KMS-11 (cell line): ENCODE data around the gene STXBP1.

Source experiments
- H2AFZ ChIP-seq: fragments of 200-600 bp; sonication (generic); 2 replicates; pipeline ENCODE4 v1.6.1; 2016; ENCODE audit warnings: antibody characterized with exemption, mixed run types, low read depth
- H3K27ac ChIP-seq: fragments of 200-600 bp; sonication (generic); 2 replicates; pipeline ENCODE4 v1.6.1; 2016; ENCODE audit warnings: mild to moderate bottlenecking, mixed run types
- H3K27me3 ChIP-seq: fragments of 200-600 bp; sonication (generic); 2 replicates; pipeline ENCODE4 v1.6.1; 2017; ENCODE audit warnings: mild to moderate bottlenecking, low read depth, mixed run types, moderate library complexity; ENCODE audit not compliant: insufficient read depth
- H3K36me3 ChIP-seq: fragments of 200-600 bp; sonication (generic); 2 replicates; pipeline ENCODE4 v1.6.1; 2017; ENCODE audit warnings: mild to moderate bottlenecking, mixed run types; ENCODE audit not compliant: insufficient read depth
- H3K4me1 ChIP-seq: fragments of 200-600 bp; sonication (generic); 2 replicates; pipeline ENCODE4 v1.6.1; 2016; ENCODE audit warnings: mild to moderate bottlenecking, low read depth, mixed run types; ENCODE audit not compliant: poor library complexity, severe bottlenecking
- H3K4me2 ChIP-seq: fragments of 200-600 bp; sonication (generic); 2 replicates; pipeline ENCODE4 v1.7.0; 2016; ENCODE audit warnings: mild to moderate bottlenecking, mixed run types
- H3K4me3 ChIP-seq: fragments of 200-600 bp; sonication (generic); IDR thresholded peaks from 2 replicates; pipeline ENCODE4 v1.6.1; 2017; ENCODE audit warnings: low read depth, low read length, mixed read lengths; ENCODE audit not compliant: insufficient read depth
- H3K79me2 ChIP-seq: fragments of 200-600 bp; sonication (generic); 2 replicates; pipeline ENCODE4 v1.6.1; 2016; ENCODE audit warnings: low read depth, mixed run types; ENCODE audit not compliant: insufficient read depth
- H3K9ac ChIP-seq: fragments of 200-600 bp; sonication (generic); 2 replicates; pipeline ENCODE4 v1.6.1; 2016; ENCODE audit warnings: mild to moderate bottlenecking, mixed run types
- H4K20me1 ChIP-seq: fragments of 200-600 bp; sonication (generic); 2 replicates; pipeline ENCODE4 v1.6.1; 2016; ENCODE audit warnings: mild to moderate bottlenecking, mixed run types; ENCODE audit not compliant: insufficient read depth
- CTCF ChIP-seq: fragments of 200-600 bp; sonication (generic); conservative IDR thresholded peaks from 2 replicates; pipeline ENCODE4 v1.6.1; 2017; ENCODE audit warnings: low read depth, mild to moderate bottlenecking, antibody characterized with exemption, low read length, moderate library complexity, mixed read lengths

The STXBP1 gene

GRCh38 chr9:127637322-127637847, 25.3 kb downstream of the STXBP1 start:
- Histone ChIP-seq H3K36me3 (no peaks in the 10 kb centered on the region), H3K4me2 (no peak overlapping the region), H3K4me1 (no peaks in the 10 kb centered on the region), H2AFZ (no peak overlapping the region), H4K20me1 (no peaks in the 10 kb centered on the region; the same call in 1 of the 2 replicates), H3K79me2 (no peaks in the 10 kb centered on the region), H3K9ac (no peak overlapping the region), H3K27me3 (no peaks in the 10 kb centered on the region), H3K27ac (no peak overlapping the region), H3K4me3 (no peak overlapping the region)
- TF ChIP-seq CTCF: no peak

- no peak overlapping the region for H3K4me3 ChIP-seq
- no peak overlapping the region for H3K27ac ChIP-seq
- no peak overlapping the region for H2AFZ ChIP-seq
- H3K9ac ChIP-seq: no peak overlapping the region
- H3K79me2 ChIP-seq: no peaks in the 10 kb centered on the region
- no peaks in the 10 kb centered on the region for H3K4me1 ChIP-seq
- no peak for TF ChIP-seq CTCF
- H3K27me3 ChIP-seq: no peaks in the 10 kb centered on the region
- H4K20me1 ChIP-seq: no peaks in the 10 kb centered on the region; the same call in 1 of the 2 replicates
- H3K36me3 ChIP-seq: no peaks in the 10 kb centered on the region
- no peak overlapping the region for H3K4me2 ChIP-seq
Measured at GRCh38 chr9:127640908-127641545, 28.9 kb downstream of the STXBP1 start.

- H3K4me2 ChIP-seq: no peak overlapping the region
Measured at GRCh38 chr9:127642082-127642740, 30.1 kb downstream of the STXBP1 start.

GRCh38 chr9:127644146-127644827, 32.2 kb downstream of the STXBP1 start:
- H3K4me1 ChIP-seq: no peaks in the 10 kb centered on the region
- H3K36me3 ChIP-seq: no peaks in the 10 kb centered on the region
- H3K79me2 ChIP-seq: no peaks in the 10 kb centered on the region
- H3K4me2 ChIP-seq: no peak overlapping the region
- TF ChIP-seq CTCF: no peak
- no peaks in the 10 kb centered on the region for H3K27me3 ChIP-seq
- no peak overlapping the region for H3K4me3 ChIP-seq
- no peak overlapping the region for H2AFZ ChIP-seq
- no peak overlapping the region for H3K9ac ChIP-seq
- no peak overlapping the region for H3K27ac ChIP-seq
- no peaks in the 10 kb centered on the region; the same call in 1 of the 2 replicates for H4K20me1 ChIP-seq

More at GRCh38 chr9:127642082-127642740, 30.1 kb downstream of the STXBP1 start:
- H3K4me3 ChIP-seq: no peak overlapping the region
- no peak overlapping the region for H3K9ac ChIP-seq
- H3K4me1 ChIP-seq: no peaks in the 10 kb centered on the region
- H3K27ac ChIP-seq: no peak overlapping the region
- no peaks in the 10 kb centered on the region for H3K36me3 ChIP-seq
- H4K20me1 ChIP-seq: no peaks in the 10 kb centered on the region; the same call in 1 of the 2 replicates
- TF ChIP-seq CTCF: no peak
- H3K27me3 ChIP-seq: no peaks in the 10 kb centered on the region
- no peak overlapping the region for H2AFZ ChIP-seq
- no peaks in the 10 kb centered on the region for H3K79me2 ChIP-seq
